Measurements from ENCODE around the gene IFRD1.
"Not testable (repeated sequence)": the region's sequence is repeated elsewhere in the genome, so short reads cannot be mapped to it uniquely, and the experiment has no call there.

IFRD1 gene

DNA sequence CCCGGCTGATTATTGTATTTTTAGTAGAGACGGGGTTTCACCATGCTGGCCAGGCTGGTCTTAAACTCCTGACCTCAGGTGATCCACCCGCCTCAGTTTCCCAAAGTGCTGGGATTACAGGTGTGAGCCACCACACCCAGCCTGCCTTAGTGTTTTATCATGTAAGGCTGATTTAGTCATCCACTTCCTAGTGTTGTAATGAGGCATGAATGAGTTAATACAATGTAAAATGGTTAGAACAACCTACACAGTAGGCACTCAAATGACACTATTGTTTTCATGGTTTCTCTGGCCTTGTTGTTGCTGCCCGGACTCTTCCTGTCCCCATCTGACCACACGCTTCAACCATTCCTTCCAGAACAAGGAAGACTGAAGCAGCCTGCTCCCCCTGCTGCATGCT lies 66.2 kb downstream of the IFRD1 start:
- DNase-seq (ENCODE audit: low read depth in 2 of 2), result not testable (repeated sequence)

DNA sequence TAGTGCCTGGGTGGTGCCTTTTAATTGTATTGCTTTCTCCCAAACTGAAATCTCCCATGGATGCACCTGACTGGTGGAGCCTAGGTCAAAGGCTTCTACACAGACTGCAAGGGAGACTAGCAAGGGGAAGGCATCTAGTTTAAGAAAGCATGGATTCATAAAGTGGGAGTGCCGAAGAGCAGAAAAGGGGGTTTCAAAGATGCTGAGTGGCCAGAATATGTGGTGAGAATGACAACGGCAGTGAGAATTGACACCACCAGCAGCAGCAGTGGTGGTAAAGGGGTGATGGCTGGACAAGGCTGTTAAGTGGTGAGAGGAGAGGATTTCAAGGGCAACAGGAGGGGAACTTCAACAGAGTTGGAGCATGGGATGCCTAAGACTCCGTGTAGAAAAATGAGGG lies 67.2 kb downstream of the IFRD1 start:
- no peak for DNase-seq (ENCODE audit: low read depth in 2 of 2)

DNA sequence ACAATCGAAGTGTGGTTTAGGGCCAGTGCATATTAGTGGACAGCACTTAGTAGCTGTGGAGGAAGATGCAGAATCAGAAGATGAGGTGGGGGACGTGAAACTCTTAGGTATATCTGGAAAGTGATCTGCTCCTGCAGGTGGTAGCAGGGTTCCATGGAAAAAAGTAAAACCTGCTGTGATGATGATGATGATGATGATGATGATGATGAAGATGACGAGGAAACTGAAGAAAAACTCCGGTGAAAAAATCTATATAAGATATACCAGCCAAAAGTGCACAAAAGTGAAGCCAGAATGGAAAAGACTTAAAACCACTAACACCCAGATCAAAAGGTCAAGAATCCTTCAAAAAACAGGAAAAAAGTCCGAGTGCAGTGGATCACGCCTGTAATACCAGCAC lies 70.5 kb downstream of the IFRD1 start:
- DNase-seq (ENCODE audit: low read depth in 2 of 2), result no peak

DNA sequence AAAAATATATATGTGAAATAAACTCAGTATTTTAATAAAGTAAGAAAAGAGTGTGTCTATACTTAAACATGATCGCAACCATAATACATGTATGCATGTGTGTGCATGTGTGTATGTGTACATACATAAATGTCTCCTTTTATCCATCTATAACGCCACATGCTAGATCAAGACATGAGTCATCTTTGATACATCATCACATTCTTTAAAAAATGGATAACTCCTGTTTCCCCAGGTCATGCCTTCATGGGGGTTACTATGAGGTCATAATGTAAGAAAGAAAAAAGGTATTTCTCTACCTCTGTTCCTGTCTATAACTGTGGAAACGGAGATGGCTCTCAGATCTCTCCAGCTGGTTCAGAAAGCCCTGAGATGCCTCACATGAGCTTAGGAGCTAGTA lies 71.7 kb downstream of the IFRD1 start:
- DNase-seq (ENCODE audit: low read depth in 2 of 2), result no peak

DNA sequence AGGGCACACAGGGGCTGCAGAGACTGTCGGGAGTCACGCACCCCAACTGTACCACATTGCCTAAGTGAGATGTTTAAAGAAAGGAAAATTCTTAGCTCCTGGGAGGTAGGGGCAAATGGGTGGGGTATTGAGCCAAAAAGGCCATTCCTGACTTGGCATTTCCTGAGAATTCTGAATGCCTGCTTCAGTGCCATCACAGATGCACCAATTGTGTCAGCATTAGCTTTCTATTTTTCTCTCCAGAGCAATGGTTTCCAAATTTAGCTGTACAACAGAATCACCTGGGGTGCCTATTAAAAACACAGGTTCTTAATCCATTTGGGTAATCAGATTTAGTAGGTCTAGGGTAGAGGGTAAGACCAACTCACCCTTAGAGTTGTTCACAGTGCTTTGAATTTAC lies 73.6 kb downstream of the IFRD1 start:
- no peak for DNase-seq (ENCODE audit: low read depth in 2 of 2)
